GM23338 (cell line): ENCODE results near the gene ATP9B. TPM values are rescaled to one million over a fixed set of nuclear protein-coding genes. Genes with fewer than 3 reads are reported as not detected.

Experiments
- ATAC-seq: fragments of 200-7000 bp; cut with Tn5 transposase; 3 replicates; pipeline ENCODE4 v1.9.1; 2020
- DNase-seq: peaks from one replicate; pipeline ENCODE4 v3.0.0-alpha.2; 2015; ENCODE audit warnings: low spot score
- H2AFZ ChIP-seq: fragments of 200-600 bp; sonication (generic); 2 replicates; pipeline ENCODE4 v1.8.0; 2016; ENCODE audit warnings: antibody characterized with exemption, mild to moderate bottlenecking, moderate library complexity
- H3F3A ChIP-seq: fragments of 200-600 bp; sonication (generic); replicated peaks from 2 replicates; pipeline ENCODE4 v1.8.0; 2017; ENCODE audit warnings: antibody characterized with exemption, mixed run types, low read depth
- H3K27ac ChIP-seq: fragments of 200-600 bp; sonication (generic); 2 replicates; pipeline ENCODE4 v1.6.1; 2016; ENCODE audit warnings: low read depth
- H3K27me3 ChIP-seq: fragments of 200-600 bp; sonication (generic); 2 replicates; pipeline ENCODE4 v1.8.0; 2016; ENCODE audit warnings: mild to moderate bottlenecking, mixed run types, moderate library complexity; ENCODE audit not compliant: insufficient read depth
- H3K36me3 ChIP-seq: fragments of 200-600 bp; sonication (generic); 2 replicates; pipeline ENCODE4 v1.8.0; 2016; ENCODE audit warnings: mild to moderate bottlenecking; ENCODE audit not compliant: insufficient read depth
- H3K4me1 ChIP-seq: fragments of 200-600 bp; sonication (generic); 2 replicates; pipeline ENCODE4 v1.8.0; 2016; ENCODE audit warnings: mild to moderate bottlenecking, moderate library complexity; ENCODE audit not compliant: insufficient read depth
- H3K4me2 ChIP-seq: fragments of 200-600 bp; sonication (generic); 2 replicates; pipeline ENCODE4 v1.7.1; 2017; ENCODE audit warnings: mixed run types
- H3K4me3 ChIP-seq: fragments of 200-600 bp; sonication (generic); 2 replicates; pipeline ENCODE4 v1.6.1; 2016; ENCODE audit warnings: mixed run types
- H3K79me2 ChIP-seq: fragments of 200-600 bp; sonication (generic); replicated peaks from 2 replicates; pipeline ENCODE4 v1.8.0; 2017; ENCODE audit warnings: mild to moderate bottlenecking; ENCODE audit not compliant: insufficient read depth
- H3K9me2 ChIP-seq: fragments of 200-600 bp; sonication (generic); 2 replicates; pipeline ENCODE4 v1.8.0; 2017; ENCODE audit not compliant: insufficient read depth
- H4K20me1 ChIP-seq: fragments of 200-600 bp; sonication (generic); replicated peaks from 2 replicates; pipeline ENCODE4 v1.8.0; 2017; ENCODE audit warnings: mild to moderate bottlenecking; ENCODE audit not compliant: insufficient read depth
- H3K27ac Mint-ChIP-seq: 2 replicates; pipeline ENCODE4 v1.8.0; 2020; ENCODE audit warnings: inconsistent platforms, mild to moderate bottlenecking, moderate library complexity, mixed read lengths
- H3K27me3 Mint-ChIP-seq: 3 replicates; pipeline ENCODE4 v1.8.0; 2022; ENCODE audit warnings: low read depth, mild to moderate bottlenecking, moderate library complexity, mixed read lengths, inconsistent platforms; ENCODE audit not compliant: insufficient read depth, poor library complexity
- H3K36me3 Mint-ChIP-seq: 3 replicates; pipeline ENCODE4 v1.8.0; 2021; ENCODE audit warnings: low read depth, mild to moderate bottlenecking, inconsistent platforms, moderate library complexity, mixed read lengths
- H3K4me1 Mint-ChIP-seq: 3 replicates; pipeline ENCODE4 v1.8.0; 2020; ENCODE audit warnings: mild to moderate bottlenecking, inconsistent platforms, mixed read lengths
- H3K4me3 Mint-ChIP-seq: 3 replicates; pipeline ENCODE4 v1.8.0; 2021; ENCODE audit warnings: moderate library complexity, mild to moderate bottlenecking, inconsistent platforms, mixed read lengths
- H3K9me3 Mint-ChIP-seq: 3 replicates; pipeline ENCODE4 v1.8.0; 2020; ENCODE audit warnings: moderate library complexity, mild to moderate bottlenecking, inconsistent platforms, mixed read lengths
- CREB1 ChIP-seq: fragments of 250-450 bp; sonication (Bioruptor Pico); IDR thresholded peaks from 2 replicates; pipeline ENCODE4 v1.5.0; 2020; ENCODE audit warnings: low read depth, mild to moderate bottlenecking, moderate library complexity
- CTCF ChIP-seq, 2 experiments: fragments of 200-600 bp in 1 of 2; sonication (generic) in 1 of 2; conservative IDR thresholded peaks; 2 replicates each; pipeline versions ENCODE4 v1.5.1 to v1.6.1; 2016 to 2017; ENCODE audit warnings: antibody characterized with exemption in 2 of 2, low read depth in 2 of 2, mild to moderate bottlenecking in 2 of 2, moderate library complexity in 1 of 2
- ETS1 ChIP-seq: IDR thresholded peaks from 2 replicates; pipeline ENCODE4 v1.6.1; 2016; ENCODE audit warnings: antibody characterized with exemption
- EZH2 ChIP-seq: fragments of 200-600 bp; sonication (generic); IDR thresholded peaks from one replicate; pipeline ENCODE4 v1.8.0; 2017; ENCODE audit warnings: antibody characterized with exemption, mild to moderate bottlenecking, low read depth; ENCODE audit not compliant: unreplicated experiment
- EZH2phosphoT487 ChIP-seq: fragments of 200-600 bp; sonication (generic); IDR thresholded peaks from one replicate; pipeline ENCODE4 v1.8.1; 2018; ENCODE audit warnings: antibody characterized with exemption; ENCODE audit not compliant: unreplicated experiment
- JUNB ChIP-seq: IDR thresholded peaks from one replicate; pipeline ENCODE4 v1.6.1; 2016; ENCODE audit warnings: antibody characterized with exemption; ENCODE audit not compliant: unreplicated experiment
- NANOG ChIP-seq: IDR thresholded peaks from 2 replicates; pipeline ENCODE4 v1.6.1; 2016; ENCODE audit warnings: antibody characterized with exemption, borderline replicate concordance
- POLR2AphosphoS5 ChIP-seq: IDR thresholded peaks from 2 replicates; pipeline ENCODE4 v1.6.1; 2016; ENCODE audit warnings: antibody characterized with exemption, low read depth
- REST ChIP-seq: IDR thresholded peaks from one replicate; pipeline ENCODE4 v1.6.1; 2018; ENCODE audit warnings: antibody characterized with exemption; ENCODE audit not compliant: unreplicated experiment
- STAT1 ChIP-seq: IDR thresholded peaks from one replicate; pipeline ENCODE4 v1.6.1; 2016; ENCODE audit warnings: antibody characterized with exemption; ENCODE audit not compliant: unreplicated experiment
- ZNF114 ChIP-seq: fragments of 250-450 bp; sonication (Bioruptor Pico); IDR thresholded peaks from 2 replicates; pipeline ENCODE4 v1.5.0; 2020; ENCODE audit warnings: mild to moderate bottlenecking, moderate library complexity
- ZNF331 ChIP-seq: fragments of 250-450 bp; sonication (Bioruptor Pico); IDR thresholded peaks from 2 replicates; pipeline ENCODE4 v1.5.0; 2020; ENCODE audit warnings: low read depth, mild to moderate bottlenecking, moderate library complexity
- ZNF462 ChIP-seq: fragments of 250-450 bp; sonication (Bioruptor Pico); IDR thresholded peaks from 2 replicates; pipeline ENCODE4 v1.5.0; 2020; ENCODE audit warnings: mild to moderate bottlenecking, moderate library complexity
- polyA plus RNA-seq: library from polyadenylated mRNA; unstranded; fragments of >200 nt; fragmentation: Nextera tagmentation; extraction: Ambion mirVana; gene quantifications from 2 replicates; pipeline ENCODE4 v1.2.1, GENCODE V29; 2016
- total RNA-seq: library from RNA; depleted of rRNA; stranded (reverse); fragments of >200 nt; shearing (Covaris generic); gene quantifications from 2 replicates; pipeline ENCODE4 v1.2.3, GENCODE V29; 2014

Gene ATP9B
- total and polyA plus RNA-seq, 2 experiments from 2014 or later: 14.2 to 25.6 TPM

- H3K4me1 Mint-ChIP-seq: peaks cover 4% of the 10 kb centered on the region; the same call in 2 of the 3 replicates
- H3K27ac ChIP-seq: no peak overlapping the region
- no peak overlapping the region for H3K27ac Mint-ChIP-seq
Measured at GRCh38 chr18:79318142-79318673, 249.0 kb downstream of the ATP9B start.

More at GRCh38 chr18:79318142-79318673, 249.0 kb downstream of the ATP9B start:
- H3K79me2 ChIP-seq: no peaks in the 10 kb centered on the region
- H2AFZ ChIP-seq: no peak overlapping the region
- H3K9me2 ChIP-seq: no peaks in the 10 kb centered on the region
- DNase-seq (no peak), ATAC-seq (no peak)
- H3K9me3 Mint-ChIP-seq: no peaks in the 10 kb centered on the region
- no peaks in the 10 kb centered on the region for H3F3A ChIP-seq
- H4K20me1 ChIP-seq: no peaks in the 10 kb centered on the region
- H3K4me1 ChIP-seq: no peaks in the 10 kb centered on the region
- no peak overlapping the region for H3K4me3 ChIP-seq
- no peak overlapping the region for H3K4me2 ChIP-seq
- H3K36me3 ChIP-seq: no peaks in the 10 kb centered on the region; the same call in 1 of the 2 replicates
- peaks cover 3% of the 10 kb centered on the region for H3K27me3 Mint-ChIP-seq
- H3K27me3 ChIP-seq: no peaks in the 10 kb centered on the region
- no peak overlapping the region for H3K4me3 Mint-ChIP-seq
- H3K36me3 Mint-ChIP-seq: peaks cover 9% of the 10 kb centered on the region; the same call in 2 of the 3 replicates
- TF ChIP-seq ZNF114 (CRISPR knock-in tag) (no peak), EZH2 (no peak), CREB1 (CRISPR knock-in tag) (no peak), ZNF331 (no peak), NANOG (no peak), ZNF462 (CRISPR knock-in tag) (no peak), POLR2AphosphoS5 (no peak), REST (no peak), ETS1 (no peak), EZH2phosphoT487 (no peak), STAT1 (no peak), JUNB (no peak), CTCF (conservative IDR thresholded peaks at IDR 0.05; ENCODE audit: low read depth in 2 of 2) (no peak)
